H1 (cell line): ENCODE data around the gene FAM167B. TPM values are rescaled to one million over a fixed set of nuclear protein-coding genes. Genes with fewer than 3 reads are reported as not detected.

ENCODE experiments used
- CTCF ChIA-PET: fragments of 300-600 bp; sonication (Branson Sonifier 250); formaldehyde crosslinking; loops from one replicate; lab custom pipeline; 2021; ENCODE audit not compliant: partially characterized antibody; lab: Charles Lee
- POLR2A ChIA-PET: fragments of 300-600 bp; sonication (Branson Sonifier 250); formaldehyde crosslinking; loops from one replicate; lab custom pipeline; 2021; ENCODE audit warnings: inconsistent platforms; ENCODE audit not compliant: partially characterized antibody; lab: Charles Lee
- DNase-seq, 2 experiments: peaks; one replicate each; pipeline versions ENCODE4 v3.0.0 to v3.0.0-alpha.2; 2010 to 2022; ENCODE audit warnings: low spot score in 2 of 2, low read depth in 1 of 2, mixed read lengths in 1 of 2
- FAIRE-seq: peaks from 2 replicates; lab custom pipeline; 2011; peaks lifted over from hg19 to GRCh38; lab: Jason Lieb, UNC
- H2AFZ ChIP-seq: 2 replicates; pipeline ENCODE4 v1.8.1; 2012; ENCODE audit warnings: low read length, inconsistent platforms
- H2AK5ac ChIP-seq: 2 replicates; pipeline ENCODE4 v1.6.1; 2013; ENCODE audit warnings: low read depth, low read length
- H2BK120ac ChIP-seq: replicated peaks from 2 replicates; pipeline ENCODE3; 2013; ENCODE audit warnings: low read depth, low read length, inconsistent platforms
- H2BK12ac ChIP-seq: 2 replicates; pipeline ENCODE4 v1.6.1; 2013; ENCODE audit warnings: low read depth, low read length
- H2BK15ac ChIP-seq: 2 replicates; pipeline ENCODE4 v1.6.1; 2013; ENCODE audit warnings: low read length
- H2BK20ac ChIP-seq: 2 replicates; pipeline ENCODE4 v1.6.1; 2013; ENCODE audit warnings: low read length
- H2BK5ac ChIP-seq: 2 replicates; pipeline ENCODE4 v1.6.1; 2013; ENCODE audit warnings: low read depth, low read length
- H3K14ac ChIP-seq: 2 replicates; pipeline ENCODE4 v1.6.1; 2013; ENCODE audit warnings: inconsistent platforms; ENCODE audit not compliant: insufficient read length
- H3K18ac ChIP-seq: 2 replicates; pipeline ENCODE4 v1.6.1; 2013; ENCODE audit warnings: low read length; ENCODE audit errors: extremely low read depth
- H3K23ac ChIP-seq: 2 replicates; pipeline ENCODE4 v1.6.1; 2013; ENCODE audit warnings: inconsistent platforms; ENCODE audit not compliant: insufficient read length
- H3K23me2 ChIP-seq: 2 replicates; pipeline ENCODE4 v1.6.1; 2013; ENCODE audit warnings: low read depth, low read length
- H3K27ac ChIP-seq: 2 replicates; pipeline ENCODE4 v1.6.1; 2011; ENCODE audit warnings: low read depth, low read length, inconsistent platforms
- H3K27me3 ChIP-seq, 4 experiments: replicated peaks in 1 of 4; 1 replicate in 1 of 4; 2 replicates in 3 of 4; pipeline versions ENCODE4 v1.6.1 to v1.8.1; 2011 to 2013; ENCODE audit warnings: low read length in 3 of 4, mild to moderate bottlenecking in 3 of 4, inconsistent platforms in 2 of 4, mixed read lengths in 2 of 4, moderate library complexity in 1 of 4; ENCODE audit not compliant: control insufficient read depth in 3 of 4, insufficient read depth in 3 of 4; ENCODE audit errors: extremely low read depth in 1 of 4
- H3K36me3 ChIP-seq, 4 experiments: 2 replicates each; pipeline versions ENCODE4 v1.6.1 to v1.8.1; 2011 to 2013; ENCODE audit warnings: mild to moderate bottlenecking in 4 of 4, low read length in 3 of 4, moderate library complexity in 2 of 4, control low read depth in 1 of 4, inconsistent platforms in 1 of 4; ENCODE audit not compliant: insufficient read depth in 4 of 4, control insufficient read depth in 2 of 4
- H3K4ac ChIP-seq: replicated peaks from 2 replicates; pipeline ENCODE3; 2013; ENCODE audit warnings: low read length, low read depth, mixed read lengths, inconsistent platforms; ENCODE audit not compliant: insufficient read length
- H3K4me1 ChIP-seq, 4 experiments: replicated peaks in 1 of 4; 1 replicate in 1 of 4; 2 replicates in 3 of 4; pipeline versions ENCODE4 v1.6.1 to v1.8.1; 2011 to 2013; ENCODE audit warnings: low read length in 3 of 4, inconsistent platforms in 2 of 4, mixed read lengths in 1 of 4; ENCODE audit not compliant: insufficient read depth in 4 of 4, control insufficient read depth in 3 of 4
- H3K4me2 ChIP-seq, 2 experiments: 2 replicates each; pipeline versions ENCODE4 v1.6.1 to v1.8.1; 2011 to 2013; ENCODE audit warnings: low read depth in 2 of 2, low read length in 2 of 2, control low read depth in 1 of 2, inconsistent platforms in 1 of 2, mild to moderate bottlenecking in 1 of 2; ENCODE audit not compliant: insufficient read depth in 1 of 2
- H3K4me3 ChIP-seq, 4 experiments: fragments of 200-600, 300-600 bp in 1 of 4; sonication (generic), shearing (Covaris generic), sonication (Bioruptor Twin) in 1 of 4; 2 replicates each; pipeline versions ENCODE4 v1.5.1 to v1.8.1; 2011 to 2016; ENCODE audit warnings: low read length in 4 of 4, low read depth in 3 of 4, control low read depth in 2 of 4, inconsistent platforms in 2 of 4, mild to moderate bottlenecking in 2 of 4, mixed read lengths in 1 of 4, moderate library complexity in 1 of 4; ENCODE audit not compliant: insufficient read depth in 2 of 4; ENCODE audit errors: extremely low read depth in 1 of 4
- H3K56ac ChIP-seq: replicated peaks from 2 replicates; pipeline ENCODE3; 2013; ENCODE audit warnings: low read depth, mild to moderate bottlenecking, mixed read lengths, low read length, inconsistent platforms; ENCODE audit not compliant: insufficient read length
- H3K79me1 ChIP-seq: 2 replicates; pipeline ENCODE4 v1.6.1; 2013; ENCODE audit warnings: low read depth, low read length, control low read depth
- H3K79me2 ChIP-seq, 2 experiments: 2 replicates each; pipeline versions ENCODE4 v1.6.1 to v1.8.1; 2012 to 2013; ENCODE audit warnings: low read length in 2 of 2, mild to moderate bottlenecking in 2 of 2, inconsistent platforms in 1 of 2; ENCODE audit not compliant: insufficient read depth in 2 of 2, control insufficient read depth in 1 of 2
- H3K9ac ChIP-seq, 4 experiments: replicated peaks in 1 of 4; 1 replicate in 1 of 4; 2 replicates in 3 of 4; pipeline versions ENCODE4 v1.6.1 to v1.8.1; 2011 to 2013; ENCODE audit warnings: low read depth in 3 of 4, low read length in 3 of 4, control low read depth in 2 of 4, mild to moderate bottlenecking in 2 of 4, moderate library complexity in 2 of 4, inconsistent platforms in 1 of 4; ENCODE audit errors: extremely low read depth in 1 of 4
- H3K9me3 ChIP-seq, 2 experiments: 2 replicates each; pipeline versions ENCODE4 v1.6.1 to v1.8.1; 2012 to 2013; ENCODE audit warnings: mild to moderate bottlenecking in 2 of 2, moderate library complexity in 2 of 2, control low read depth in 1 of 2, inconsistent platforms in 1 of 2, low read depth in 1 of 2, low read length in 1 of 2, mixed read lengths in 1 of 2; ENCODE audit not compliant: insufficient read depth in 2 of 2
- H4K20me1 ChIP-seq, 2 experiments: replicated peaks in 1 of 2; 2 replicates each; pipeline versions ENCODE3 to v1.8.1; 2011 to 2013; ENCODE audit warnings: inconsistent platforms in 2 of 2, low read length in 2 of 2, mild to moderate bottlenecking in 1 of 2; ENCODE audit not compliant: insufficient read depth in 2 of 2, control insufficient read depth in 1 of 2
- H4K5ac ChIP-seq: 2 replicates; pipeline ENCODE4 v1.6.1; 2013; ENCODE audit warnings: low read length, low read depth, mixed read lengths, inconsistent platforms; ENCODE audit not compliant: insufficient read length
- H4K8ac ChIP-seq: 2 replicates; pipeline ENCODE4 v1.8.0; 2013; ENCODE audit warnings: mild to moderate bottlenecking, moderate library complexity, low read length, inconsistent platforms; ENCODE audit not compliant: insufficient read depth; ENCODE audit errors: extremely low read depth
- H4K91ac ChIP-seq: replicated peaks from 2 replicates; pipeline ENCODE3; 2013; ENCODE audit warnings: low read length, mixed read lengths, inconsistent platforms; ENCODE audit not compliant: insufficient read length
- BACH1 ChIP-seq: IDR thresholded peaks from 2 replicates; pipeline ENCODE4 v1.6.1; 2012; ENCODE audit warnings: low read length, improper control_type of control experiment
- CBX5 ChIP-seq: fragments of 300-800, 300-1000 bp; sonication (generic); IDR thresholded peaks from 2 replicates; pipeline ENCODE4 v1.7.1; 2016; ENCODE audit warnings: antibody characterized with exemption, low read length, low read depth
- CBX8 ChIP-seq: fragments of 300-800, 300-1000 bp; sonication (generic); IDR thresholded peaks from 2 replicates; pipeline ENCODE4 v1.7.1; 2016; ENCODE audit warnings: low read depth, low read length, borderline replicate concordance
- CEBPB ChIP-seq: IDR thresholded peaks from 2 replicates; pipeline ENCODE4 v1.6.1; 2012; ENCODE audit warnings: low read depth, low read length
- EZH2 ChIP-seq: fragments of 200-600 bp; sonication (generic); IDR thresholded peaks from 2 replicates; pipeline ENCODE4 v1.7.1; 2012; ENCODE audit warnings: low read depth, mild to moderate bottlenecking, moderate library complexity, low read length, inconsistent platforms; ENCODE audit not compliant: severe bottlenecking
- HDAC2 ChIP-seq, 2 experiments: fragments of 300-600 bp in 1 of 2; sonication (generic) in 1 of 2; IDR thresholded peaks; 2 replicates each; pipeline ENCODE4 v1.6.1; 2011 to 2012; ENCODE audit warnings: low read depth in 2 of 2, low read length in 2 of 2, mild to moderate bottlenecking in 2 of 2, moderate library complexity in 2 of 2, borderline replicate concordance in 1 of 2, inconsistent platforms in 1 of 2
- JUND ChIP-seq: IDR thresholded peaks from 2 replicates; pipeline ENCODE4 v1.6.1; 2011; ENCODE audit warnings: mild to moderate bottlenecking, improper control_type of control experiment, low read length
- PHF8 ChIP-seq: fragments of 200-600 bp; sonication (generic); conservative IDR thresholded peaks from 2 replicates; pipeline ENCODE4 v1.7.1; 2012; ENCODE audit warnings: low read depth, mild to moderate bottlenecking, inconsistent platforms, low read length, moderate library complexity
- SAP30 ChIP-seq: fragments of 300-600 bp; sonication (generic); IDR thresholded peaks from 2 replicates; pipeline ENCODE4 v1.7.1; 2012; ENCODE audit warnings: low read length, moderate library complexity, mild to moderate bottlenecking, inconsistent platforms; ENCODE audit not compliant: insufficient read depth, insufficient replicate concordance
- SIRT6 ChIP-seq: IDR thresholded peaks from one replicate; pipeline ENCODE4 v1.7.1; 2012; ENCODE audit warnings: low read length, inconsistent platforms
- TCF12 ChIP-seq: IDR thresholded peaks from 2 replicates; pipeline ENCODE4 v1.6.1; 2011; ENCODE audit warnings: low read depth, mild to moderate bottlenecking, low read length
- WGBS, 2 experiments: shearing (Covaris generic) in 1 of 2; methylation state at CpG; one replicate each; pipeline versions ENCODE4 v1.1.6 to v1.1.7; 2013 to 2015; ENCODE audit warnings: low lambda C conversion rate in 2 of 2, mixed read lengths in 2 of 2, inconsistent platforms in 1 of 2, low coverage in 1 of 2, missing lambda C conversion rate in 1 of 2; ENCODE audit not compliant: insufficient replicate concordance in 2 of 2, insufficient coverage in 1 of 2, insufficient read length in 1 of 2; ENCODE audit errors: extremely low coverage in 1 of 2, missing lambda C conversion rate in 1 of 2; 5-methylcytosine and 5-hydroxymethylcytosine counted together
- polyA plus RNA-seq, 7 experiments: library from polyadenylated mRNA; depleted of rRNA in 3 of 7; stranded (reverse) in 5 of 7; unstranded in 2 of 7; fragments of >200 nt in 5 of 7; fragments of 200-250 nt in 2 of 7; gene quantifications; 1 replicate in 5 of 7; 2 replicates in 1 of 7; 4 replicates in 1 of 7; pipeline versions ENCODE4 v1.2.1 to v1.2.3, GENCODE V29; 2011 to 2013; ENCODE audit warnings: missing spikeins in 2 of 7, mixed read lengths in 2 of 7
- total RNA-seq: library from RNA; stranded (reverse); fragmentation: NEBNext Ultra II Directional; extraction: Animal tissue kit (Norgen Biotek cat#: 25700); gene quantifications from 2 replicates; pipeline ENCODE4 v1.2.1, GENCODE V29; 2021

The FAM167B gene
- total and polyA plus RNA-seq, 2 of the 8 experiments (the other 6 are each of a cell fraction or from before 2014, with no cell fraction given) = 2.8 to 3.9 TPM

DNA sequence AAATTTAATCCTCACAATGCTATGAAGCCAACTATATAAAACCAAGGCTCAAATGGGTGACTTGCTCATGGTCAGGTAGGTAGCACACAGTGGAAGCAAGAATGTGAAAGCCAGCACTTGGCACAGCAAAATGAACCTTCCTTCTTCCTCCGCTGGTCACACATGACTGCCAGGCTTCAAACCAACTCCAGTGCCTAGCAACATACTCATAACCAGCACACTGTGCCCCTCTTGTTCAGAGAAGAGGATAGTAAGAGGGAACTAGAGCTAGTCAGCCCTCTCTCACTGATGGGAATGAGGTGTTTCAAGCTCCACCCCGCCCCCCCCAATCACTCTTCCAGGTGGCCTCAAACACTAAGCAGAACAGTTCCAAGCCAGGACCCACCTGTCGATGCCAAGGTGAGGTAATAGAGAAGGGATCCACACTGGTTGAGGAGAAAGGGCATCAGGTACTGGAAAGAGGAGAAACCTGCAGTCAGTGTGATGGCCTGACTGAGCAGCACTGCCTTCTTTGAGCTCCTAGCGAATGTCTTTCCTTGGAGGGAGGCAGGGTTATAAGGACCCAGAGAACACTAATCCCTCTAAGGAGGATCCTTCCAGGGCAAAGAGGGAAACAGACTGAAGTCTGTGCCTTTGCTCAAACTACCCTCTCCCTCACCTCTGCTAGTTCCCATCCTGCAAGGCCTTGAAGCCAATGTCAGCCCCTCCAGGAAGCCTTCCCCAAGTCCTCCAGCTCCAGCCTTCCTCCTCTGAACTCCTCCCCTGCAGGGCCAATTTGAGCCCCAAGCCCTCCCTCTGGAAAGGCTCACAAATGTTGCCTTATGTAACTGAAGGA lies 26.1 kb upstream of the FAM167B start:
- POLR2A ChIA-PET = interaction anchor here (0.8 to 8.0 kb wide), 11 partner anchors 11 to 112 kb away, joined by 3 to 52 read pairs (median 5); partner anchors contain the start of genes DCDC2B, IQCC and LCK
- Histone ChIP-seq H3K9me3 (no peaks in the 10 kb centered on the region), H3K4me1 (peaks cover 0 to 7% (median 2%) of the 10 kb centered on the region in 4 experiments; a peak in 3 of 7 replicates), H3K56ac (no peak overlapping the region), H3K23me2 (peaks cover 8% of the 10 kb centered on the region; the same call in 1 of the 2 replicates), H3K4me2 (peak overlapping the region; percentile 65 to 84), H4K91ac (no peak overlapping the region), H4K8ac (no peak overlapping the region), H2BK20ac (no peak overlapping the region), H2BK5ac (0 out of 2 replicates have a peak overlapping the region, but pooled peaks have one; percentile 68), H4K20me1 (peaks cover 0 to 1% of the 10 kb centered on the region in 2 experiments), H2AFZ (no peak overlapping the region), H4K5ac (no peak overlapping the region), H2BK120ac (no peak overlapping the region), H3K9ac (peak overlapping the region in 1 of 4 experiments; percentile 15; a peak in 2 of 7 replicates), H3K79me2 (peaks cover 0 to 24% of the 10 kb centered on the region in 2 experiments; a peak in 3 of 4 replicates), H3K4me3 (peak overlapping the region; percentile 66 to 97 (median 88); a peak in 7 of 8 replicates), H3K14ac (no peak overlapping the region), H3K18ac (no peak overlapping the region), H3K79me1 (peaks cover 2% of the 10 kb centered on the region; the same call in 1 of the 2 replicates), H2AK5ac (no peak overlapping the region), H2BK12ac (no peak overlapping the region), H3K4ac (no peak overlapping the region), H3K27me3 (no peaks in the 10 kb centered on the region), H3K23ac (no peak overlapping the region), H3K27ac (peak overlapping the region; percentile 22; the same call in 1 of the 2 replicates), H2BK15ac (no peak overlapping the region), H3K36me3 (peaks cover 6 to 22% (median 13%) of the 10 kb centered on the region in 4 experiments; a peak in 7 of 8 replicates)
- WGBS, 2 experiments = 79% methylated on average over 4 of the region's 4 CpGs; no CpG with 5 or more reads in 1 of the 2 experiments
- no peak for DNase-seq
- CTCF ChIA-PET = interaction anchor here (0.5 to 2.3 kb wide), 7 partner anchors 8 to 1458 kb away, joined by 3 to 7 read pairs (median 3); partner anchors contain the start of gene DCDC2B
- FAIRE-seq = no peak
- TF ChIP-seq PHF8 = no peak
- no peak for TF ChIP-seq JUND
- no peak for TF ChIP-seq BACH1
- TF ChIP-seq SAP30 = no peak
- TF ChIP-seq TCF12 = no peak
- TF ChIP-seq SIRT6 = no peak
- no peak for TF ChIP-seq CBX5
- no peak for TF ChIP-seq CBX8
- no peak for TF ChIP-seq CEBPB
- TF ChIP-seq HDAC2 (IDR thresholded peaks at IDR 0.05; ENCODE audit: borderline replicate concordance in 1 of 2, low read depth in 2 of 2, low read length in 2 of 2) = no peak
- TF ChIP-seq EZH2 = no peak
